ENCODE data around the gene SLC5A6. TPM values are rescaled to one million over a fixed set of nuclear protein-coding genes. Genes with fewer than 3 reads are reported as not detected.

Gene SLC5A6
- total and polyA plus RNA-seq, 2 of the 8 experiments (the other 6 are each of a cell fraction or from before 2014, with no cell fraction given) = 118 to 183 TPM

- H3K18ac ChIP-seq (ENCODE audit: extremely low read depth, low read length) = no peak overlapping the region
- no peak overlapping the region; the same call in 1 of the 2 replicates for H2BK5ac ChIP-seq (ENCODE audit: low read depth, low read length)
- H4K91ac ChIP-seq (replicated peaks; ENCODE audit: insufficient read length, low read length) = no peak overlapping the region
- peaks cover 3% of the 10 kb centered on the region; the same call in 1 of the 2 replicates for H3K79me1 ChIP-seq (ENCODE audit: low read depth, low read length)
- H3K4me2 ChIP-seq (ENCODE audit: insufficient read depth in 1 of 2, low read depth in 2 of 2, low read length in 2 of 2) = no peak overlapping the region
- peaks cover 2 to 9% of the 10 kb centered on the region in 2 experiments for H4K20me1 ChIP-seq (replicated peaks in 1 of 2; ENCODE audit: control insufficient read depth in 1 of 2, insufficient read depth in 2 of 2, low read length in 2 of 2)
- FAIRE-seq (no peak), DNase-seq (ENCODE audit: low read depth in 1 of 2, low spot score in 2 of 2) (no peak)
- peaks cover 51 to 81% (median 69%) of the 10 kb centered on the region in 4 experiments for H3K36me3 ChIP-seq (ENCODE audit: control insufficient read depth in 2 of 4, insufficient read depth in 4 of 4, low read length in 3 of 4)
- no peak overlapping the region for H2AK5ac ChIP-seq (ENCODE audit: low read depth, low read length)
- H3K27ac ChIP-seq (ENCODE audit: low read depth, low read length) = no peak overlapping the region
- H3K23me2 ChIP-seq (ENCODE audit: low read depth, low read length) = peaks cover 4% of the 10 kb centered on the region
- no peak for TF ChIP-seq SRF (IDR thresholded peaks at IDR 0.05; ENCODE audit: low read depth, low read length)
- TF ChIP-seq, protein P1, sequence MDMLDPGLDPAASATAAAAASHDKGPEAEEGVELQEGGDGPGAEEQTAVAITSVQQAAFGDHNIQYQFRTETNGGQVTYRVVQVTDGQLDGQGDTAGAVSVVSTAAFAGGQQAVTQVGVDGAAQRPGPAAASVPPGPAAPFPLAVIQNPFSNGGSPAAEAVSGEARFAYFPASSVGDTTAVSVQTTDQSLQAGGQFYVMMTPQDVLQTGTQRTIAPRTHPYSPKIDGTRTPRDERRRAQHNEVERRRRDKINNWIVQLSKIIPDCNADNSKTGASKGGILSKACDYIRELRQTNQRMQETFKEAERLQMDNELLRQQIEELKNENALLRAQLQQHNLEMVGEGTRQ (IDR thresholded peaks at IDR 0.05; ENCODE audit: low read length) = no peak
- no peak for TF ChIP-seq SP4 (IDR thresholded peaks at IDR 0.05; ENCODE audit: low read length)
- TF ChIP-seq POLR2A (IDR thresholded peaks at IDR 0.05; ENCODE audit: control extremely low read depth in 1 of 2, low read depth in 2 of 2, low read length in 2 of 2) = no peak
- ChIA-PET POLR2A (ENCODE audit: partially characterized antibody) (interaction anchor here (0.7 to 29.6 kb wide), 5 partner anchors 12 to 224 kb away, joined by 3 to 835 read pairs (median 9); partner anchors contain the start of genes ATRAID and SLC5A6), CTCF (ENCODE audit: partially characterized antibody) (interaction anchor here (1.5 to 2.0 kb wide), 2 partner anchors 59 to 122 kb away, joined by 6 read pairs; no protein-coding TSS in a partner anchor)
- peaks cover 7 to 22% of the 10 kb centered on the region in 2 experiments for H3K79me2 ChIP-seq (ENCODE audit: control insufficient read depth in 1 of 2, insufficient read depth in 2 of 2, low read length in 2 of 2)
- no peak overlapping the region for H3K23ac ChIP-seq (ENCODE audit: insufficient read length)
- H2AFZ ChIP-seq (ENCODE audit: low read length) = no peak overlapping the region
- H3K56ac ChIP-seq (replicated peaks; ENCODE audit: insufficient read length, low read depth, low read length) = no peak overlapping the region
- no peak overlapping the region for H4K5ac ChIP-seq (ENCODE audit: insufficient read length, low read depth, low read length)
- H3K4me1 ChIP-seq (replicated peaks in 1 of 4; ENCODE audit: control insufficient read depth in 3 of 4, insufficient read depth in 4 of 4, low read length in 3 of 4) = peaks cover 0 to 9% (median 5%) of the 10 kb centered on the region in 4 experiments; a peak in 6 of 7 replicates
- no peak overlapping the region for H2BK20ac ChIP-seq (ENCODE audit: low read length)
- H3K4me3 ChIP-seq (ENCODE audit: extremely low read depth in 1 of 4, insufficient read depth in 2 of 4, low read depth in 3 of 4, low read length in 4 of 4) = no peak overlapping the region
- H4K8ac ChIP-seq (ENCODE audit: extremely low read depth, insufficient read depth, low read length) = no peak overlapping the region
- H3K14ac ChIP-seq (ENCODE audit: insufficient read length) = no peak overlapping the region
- H3K9me3 ChIP-seq (ENCODE audit: insufficient read depth in 2 of 2, low read depth in 1 of 2, low read length in 1 of 2) = no peaks in the 10 kb centered on the region
- no peak overlapping the region for H3K4ac ChIP-seq (replicated peaks; ENCODE audit: insufficient read length, low read depth, low read length)
- 93% methylated on average over 3 of the region's 3 CpGs; no CpG with 5 or more reads in 1 of the 2 experiments for WGBS, 2 experiments (ENCODE audit: extremely low coverage in 1 of 2, insufficient coverage in 1 of 2, insufficient read length in 1 of 2, insufficient replicate concordance in 2 of 2, low coverage in 1 of 2, low lambda C conversion rate in 2 of 2, missing lambda C conversion rate in 1 of 2)
- no peaks in the 10 kb centered on the region for H3K27me3 ChIP-seq (replicated peaks in 1 of 4; ENCODE audit: control insufficient read depth in 3 of 4, extremely low read depth in 1 of 4, insufficient read depth in 3 of 4, low read length in 3 of 4)
- no peak overlapping the region for H3K9ac ChIP-seq (replicated peaks in 1 of 4; ENCODE audit: extremely low read depth in 1 of 4, low read depth in 3 of 4, low read length in 3 of 4)
- no peak overlapping the region for H2BK15ac ChIP-seq (ENCODE audit: low read length)
- H2BK12ac ChIP-seq (ENCODE audit: low read depth, low read length) = no peak overlapping the region
- no peak overlapping the region for H2BK120ac ChIP-seq (replicated peaks; ENCODE audit: low read depth, low read length)
These were observed 9.1 kb upstream of the SLC5A6 start for GRCh38 chr2:27221166-27221565.
